Renal cortical epithelial cell (primary cell): ENCODE results near the gene METTL15. TPM values are rescaled to one million over a fixed set of nuclear protein-coding genes. Genes with fewer than 3 reads are reported as not detected.

ENCODE experiments used
- total RNA-seq: library from RNA; depleted of rRNA; stranded (reverse); fragments of >200 nt; gene quantifications from 2 replicates; pipeline ENCODE4 v1.2.3, GENCODE V29; 2014

METTL15 gene
- total RNA-seq, 1 donor from 2014 or later = 20.8 TPM

Other genes starting within 250 kb of the METTL15 start
- 8.0 and 9.2 TPM in 2 replicates for gene KIF18A, start 232 bp upstream of the METTL15 start, total RNA-seq